ENCODE data around the gene CNOT4.

The CNOT4 gene

DNA sequence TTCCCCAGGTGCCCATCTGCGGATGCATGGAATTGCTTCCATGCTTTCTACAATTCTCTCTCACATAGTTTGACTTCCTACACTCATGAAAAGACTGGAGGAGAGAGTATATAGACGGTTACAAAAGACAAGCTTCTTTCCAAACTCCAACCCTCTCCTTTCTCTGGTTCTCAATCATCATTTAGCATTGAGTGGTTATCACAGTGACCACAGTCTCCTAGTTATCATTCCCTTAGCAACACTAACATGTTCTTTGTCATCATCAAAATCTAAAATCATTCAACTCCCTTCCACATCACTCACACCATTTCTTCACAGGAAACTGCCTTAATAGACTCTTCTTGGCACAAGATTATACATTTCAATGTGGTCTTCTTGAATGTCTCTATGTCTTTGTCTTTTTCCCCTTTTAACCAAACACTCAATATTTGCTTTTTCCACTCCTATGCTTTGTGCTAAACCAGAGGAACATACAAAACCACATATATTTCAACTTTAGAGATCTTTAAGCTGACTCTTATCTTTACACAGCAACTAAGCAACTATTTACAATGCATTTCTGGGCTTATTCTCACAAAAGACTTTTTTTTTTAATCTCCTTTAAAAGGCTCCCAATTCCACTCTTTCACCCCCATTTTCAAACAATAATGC, 126.3 kb downstream of the CNOT4 start:
- no peak overlapping the region for H3K4me3 Mint-ChIP-seq
- H3K9me3 Mint-ChIP-seq: no peaks in the 10 kb centered on the region
- no peak overlapping the region for H3K27ac Mint-ChIP-seq
- H3K4me1 Mint-ChIP-seq (ENCODE audit: low read depth): no peaks in the 10 kb centered on the region
- H3K36me3 Mint-ChIP-seq (ENCODE audit: low read depth): peaks cover 14% of the 10 kb centered on the region
- no peaks in the 10 kb centered on the region for H3K27me3 Mint-ChIP-seq

DNA sequence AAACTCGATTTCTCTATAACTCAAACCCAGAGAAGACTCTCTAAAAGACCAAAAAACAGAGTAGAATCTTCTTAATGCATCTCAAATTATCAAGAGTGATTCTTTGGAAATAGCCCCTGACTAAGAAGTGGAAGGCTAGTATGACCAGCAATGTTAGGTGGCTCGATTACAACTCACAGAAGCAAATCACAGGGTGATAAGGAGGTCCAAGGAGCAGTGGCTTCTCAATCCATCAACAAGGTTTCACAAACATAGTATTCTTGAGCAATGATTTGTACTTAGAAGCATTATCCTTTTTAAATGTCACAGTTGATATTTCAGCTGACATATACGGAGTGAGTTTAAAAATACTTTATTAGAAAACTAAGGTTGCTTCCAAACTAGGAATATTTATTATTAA, 127.7 kb downstream of the CNOT4 start:
- Mint-ChIP-seq H3K4me3 (no peak overlapping the region), H3K9me3 (no peaks in the 10 kb centered on the region), H3K27me3 (no peaks in the 10 kb centered on the region), H3K36me3 (ENCODE audit: low read depth) (peaks cover 18% of the 10 kb centered on the region), H3K4me1 (ENCODE audit: low read depth) (peaks cover 3% of the 10 kb centered on the region), H3K27ac (no peak overlapping the region)

DNA sequence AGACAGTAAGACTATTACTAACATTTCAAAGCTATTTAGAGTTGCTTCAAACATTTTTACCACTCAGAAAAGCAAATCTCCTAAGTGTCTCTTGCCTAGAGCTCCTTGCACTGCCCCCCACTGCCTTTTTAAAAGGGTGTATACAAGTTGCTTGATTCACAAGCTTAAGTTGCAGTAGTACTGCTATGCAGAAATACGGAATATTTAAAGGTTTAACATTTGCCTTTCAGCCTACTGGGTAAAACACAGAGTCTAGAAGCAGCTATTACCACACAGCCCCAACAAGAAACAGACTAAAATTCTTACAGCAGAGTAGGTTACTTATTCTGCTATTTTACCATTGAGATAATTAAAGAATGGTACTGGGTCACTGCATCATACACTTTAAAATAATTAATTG, 128.5 kb downstream of the CNOT4 start:
- H3K27ac Mint-ChIP-seq: no peak overlapping the region
- H3K27me3 Mint-ChIP-seq: no peaks in the 10 kb centered on the region
- no peak overlapping the region for H3K4me3 Mint-ChIP-seq
- H3K36me3 Mint-ChIP-seq (ENCODE audit: low read depth): peaks cover 18% of the 10 kb centered on the region
- H3K4me1 Mint-ChIP-seq (ENCODE audit: low read depth): peaks cover 11% of the 10 kb centered on the region
- H3K9me3 Mint-ChIP-seq: no peaks in the 10 kb centered on the region

DNA sequence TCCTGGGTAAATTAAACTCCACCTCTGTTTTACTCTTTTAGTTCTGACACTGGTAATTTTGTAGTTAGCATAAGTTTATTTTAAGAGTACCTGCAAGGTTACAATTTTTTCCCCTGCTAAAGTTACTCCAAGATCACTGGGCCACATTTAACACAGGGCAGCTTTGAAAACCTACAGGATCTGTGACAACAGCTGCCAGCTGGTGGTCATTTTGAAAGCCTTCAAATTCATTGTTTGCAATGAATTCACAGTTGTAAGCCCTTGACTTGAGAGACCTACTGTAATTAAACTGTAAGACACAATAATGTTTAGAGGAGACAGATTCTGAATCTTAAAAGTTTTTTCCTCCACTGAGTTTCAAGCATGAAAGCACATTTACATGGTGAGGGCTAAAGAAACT, 129.6 kb downstream of the CNOT4 start:
- H3K4me1 Mint-ChIP-seq (ENCODE audit: low read depth): peaks cover 20% of the 10 kb centered on the region
- H3K27ac Mint-ChIP-seq: no peak overlapping the region
- no peaks in the 10 kb centered on the region for H3K9me3 Mint-ChIP-seq
- H3K27me3 Mint-ChIP-seq: no peaks in the 10 kb centered on the region
- no peak overlapping the region for H3K4me3 Mint-ChIP-seq
- peaks cover 18% of the 10 kb centered on the region for H3K36me3 Mint-ChIP-seq (ENCODE audit: low read depth)

DNA sequence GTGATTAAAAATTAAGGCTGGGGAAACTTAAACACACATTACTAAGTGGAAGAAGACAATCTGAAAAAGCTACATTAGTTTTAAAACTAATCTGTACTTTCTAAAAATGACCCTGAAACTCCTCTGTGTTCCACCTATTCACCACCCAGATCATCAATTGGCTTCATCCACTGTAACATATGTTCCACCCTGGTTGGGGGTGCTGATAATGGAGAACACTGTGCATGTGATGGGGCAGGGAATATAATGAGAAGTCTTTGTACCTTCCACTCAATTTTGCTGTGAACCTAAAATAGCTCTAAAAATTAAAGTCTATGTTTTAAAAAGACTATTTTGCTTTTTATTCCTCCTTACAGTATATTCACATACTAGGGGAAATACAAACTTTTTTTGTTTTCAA, 132.7 kb downstream of the CNOT4 start:
- Mint-ChIP-seq H3K27me3 (no peaks in the 10 kb centered on the region), H3K9me3 (no peaks in the 10 kb centered on the region), H3K4me3 (no peak overlapping the region), H3K36me3 (ENCODE audit: low read depth) (peaks cover 21% of the 10 kb centered on the region), H3K4me1 (ENCODE audit: low read depth) (peaks cover 44% of the 10 kb centered on the region), H3K27ac (no peak overlapping the region)

DNA sequence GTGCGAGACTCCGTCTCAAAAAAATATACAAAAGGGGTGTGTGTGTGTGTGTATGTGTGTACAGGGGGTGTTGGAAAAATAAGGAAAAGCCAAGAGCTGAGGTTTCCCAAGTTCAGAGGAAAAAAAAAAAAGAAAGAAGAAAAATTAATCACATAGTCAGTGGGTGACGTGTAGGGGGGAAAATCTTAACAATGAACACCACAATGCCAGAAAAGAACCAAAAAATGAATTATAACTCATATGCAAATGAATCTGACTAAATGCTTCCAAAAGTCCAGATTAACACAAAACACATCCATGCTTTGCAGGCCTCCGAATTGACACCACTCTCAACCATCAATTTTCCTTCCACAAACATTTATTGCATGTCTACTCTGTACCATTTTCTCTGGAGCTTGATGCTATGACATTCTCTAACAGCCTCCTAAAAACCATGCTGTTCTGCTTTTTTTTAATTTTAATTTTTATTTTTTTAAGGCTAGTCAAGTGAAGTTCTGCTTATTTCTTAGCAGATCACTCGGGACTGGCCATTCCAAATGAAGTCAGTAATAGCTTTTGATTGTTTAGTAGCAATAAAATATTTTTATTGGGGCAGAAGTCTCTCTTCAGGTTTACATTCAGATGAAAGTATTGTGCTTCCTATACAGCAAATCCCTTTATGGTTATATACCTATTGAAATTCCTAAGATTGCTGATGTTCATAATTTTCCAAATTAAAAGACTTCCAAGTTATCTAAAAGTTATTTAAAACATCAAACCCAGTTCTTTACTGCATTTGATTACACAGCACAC, 133.8 kb downstream of the CNOT4 start:
- peaks cover 26% of the 10 kb centered on the region for H3K36me3 Mint-ChIP-seq (ENCODE audit: low read depth)
- H3K4me1 Mint-ChIP-seq (ENCODE audit: low read depth): peaks cover 44% of the 10 kb centered on the region
- H3K27ac Mint-ChIP-seq: peak overlapping the region; percentile 94
- H3K9me3 Mint-ChIP-seq: no peaks in the 10 kb centered on the region
- no peaks in the 10 kb centered on the region for H3K27me3 Mint-ChIP-seq
- no peak overlapping the region for H3K4me3 Mint-ChIP-seq

DNA sequence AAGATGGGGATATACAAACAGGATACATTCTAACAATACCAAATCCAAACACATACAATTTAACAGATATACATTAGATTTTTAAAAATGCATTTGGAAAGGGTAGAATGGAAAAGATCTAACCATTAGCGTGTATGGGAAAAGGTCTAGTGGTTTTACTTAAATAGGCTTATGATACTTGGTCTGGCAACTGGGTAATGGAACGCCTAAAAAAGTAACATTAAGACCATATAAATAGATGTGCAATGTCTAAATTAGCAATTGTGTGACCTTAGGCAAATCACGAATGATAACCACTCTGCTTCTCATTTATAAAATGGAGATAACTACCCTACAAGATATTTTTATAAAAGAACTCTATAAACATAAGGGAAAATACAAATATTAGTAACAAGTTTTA, 135.2 kb downstream of the CNOT4 start:
- peak overlapping the region; percentile 94 for H3K27ac Mint-ChIP-seq
- peaks cover 22% of the 10 kb centered on the region for H3K36me3 Mint-ChIP-seq (ENCODE audit: low read depth)
- no peaks in the 10 kb centered on the region for H3K27me3 Mint-ChIP-seq
- H3K9me3 Mint-ChIP-seq: no peaks in the 10 kb centered on the region
- peaks cover 52% of the 10 kb centered on the region for H3K4me1 Mint-ChIP-seq (ENCODE audit: low read depth)
- no peak overlapping the region for H3K4me3 Mint-ChIP-seq

DNA sequence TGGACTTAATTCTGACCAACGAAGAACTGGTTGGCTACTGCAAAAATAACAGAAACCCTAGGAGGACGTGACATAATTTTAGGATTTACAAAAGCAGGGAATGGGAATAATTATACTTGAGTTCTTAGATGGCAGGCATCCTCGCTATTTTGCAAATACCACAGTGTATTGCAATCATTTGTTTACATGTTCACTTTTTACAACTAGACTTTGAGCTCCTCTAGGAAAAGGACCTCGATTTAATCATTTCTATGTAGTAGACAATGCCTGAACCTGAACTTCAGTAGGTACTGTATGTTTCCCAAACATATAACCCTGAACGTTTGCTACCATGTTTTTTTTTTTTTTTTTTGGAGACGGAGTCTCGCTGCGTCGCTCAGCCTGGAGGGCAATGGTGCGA, 137.7 kb downstream of the CNOT4 start:
- H3K36me3 Mint-ChIP-seq (ENCODE audit: low read depth): peaks cover 24% of the 10 kb centered on the region
- H3K27ac Mint-ChIP-seq: no peak overlapping the region
- peaks cover 59% of the 10 kb centered on the region for H3K4me1 Mint-ChIP-seq (ENCODE audit: low read depth)
- no peaks in the 10 kb centered on the region for H3K9me3 Mint-ChIP-seq
- no peak overlapping the region for H3K4me3 Mint-ChIP-seq
- no peaks in the 10 kb centered on the region for H3K27me3 Mint-ChIP-seq

DNA sequence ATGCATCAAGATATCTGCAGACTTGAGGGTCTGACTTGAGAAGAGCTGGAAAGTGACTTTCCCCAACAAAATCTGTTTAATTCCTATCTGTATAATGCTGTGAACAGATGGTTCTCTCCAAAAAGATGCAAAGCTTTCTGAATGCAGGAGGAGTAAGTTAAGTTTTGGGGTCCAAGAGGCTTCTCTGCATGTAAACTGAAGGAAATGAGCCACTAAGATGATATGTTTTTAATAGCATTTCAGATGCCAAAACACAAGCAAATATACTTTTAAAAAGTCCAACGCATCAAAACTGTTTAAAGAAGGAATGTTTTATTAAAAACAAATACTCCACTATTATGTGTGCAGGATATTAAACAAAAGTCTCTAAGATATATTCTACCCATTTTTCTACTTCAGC, 139.2 kb downstream of the CNOT4 start:
- peak overlapping the region; percentile 32 for H3K27ac Mint-ChIP-seq
- no peaks in the 10 kb centered on the region for H3K27me3 Mint-ChIP-seq
- no peak overlapping the region for H3K4me3 Mint-ChIP-seq
- H3K9me3 Mint-ChIP-seq: no peaks in the 10 kb centered on the region
- H3K36me3 Mint-ChIP-seq (ENCODE audit: low read depth): peaks cover 24% of the 10 kb centered on the region
- peaks cover 45% of the 10 kb centered on the region for H3K4me1 Mint-ChIP-seq (ENCODE audit: low read depth)

DNA sequence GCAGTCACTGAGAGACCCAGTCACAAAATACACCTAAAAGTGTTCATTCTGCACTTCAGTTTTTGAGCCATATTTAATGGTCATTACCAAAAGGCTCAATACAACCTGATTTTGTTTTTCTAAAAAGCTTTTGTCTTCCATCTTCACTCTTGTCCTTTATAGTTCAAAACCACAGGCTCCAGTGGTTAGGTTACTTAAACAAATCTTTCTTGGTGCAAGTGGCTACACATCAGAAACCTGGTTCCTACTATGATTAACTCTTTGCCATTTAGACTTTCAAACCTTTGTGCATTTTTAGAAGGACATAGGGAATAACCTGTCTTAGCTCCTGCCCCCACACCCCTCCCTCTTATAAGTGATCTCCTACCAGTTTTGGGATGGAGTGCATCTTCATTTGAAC, 140.5 kb downstream of the CNOT4 start:
- Mint-ChIP-seq H3K9me3 (no peaks in the 10 kb centered on the region), H3K4me1 (ENCODE audit: low read depth) (peaks cover 32% of the 10 kb centered on the region), H3K27ac (peak overlapping the region; percentile 23), H3K27me3 (no peaks in the 10 kb centered on the region), H3K36me3 (ENCODE audit: low read depth) (peaks cover 24% of the 10 kb centered on the region), H3K4me3 (no peak overlapping the region)

DNA sequence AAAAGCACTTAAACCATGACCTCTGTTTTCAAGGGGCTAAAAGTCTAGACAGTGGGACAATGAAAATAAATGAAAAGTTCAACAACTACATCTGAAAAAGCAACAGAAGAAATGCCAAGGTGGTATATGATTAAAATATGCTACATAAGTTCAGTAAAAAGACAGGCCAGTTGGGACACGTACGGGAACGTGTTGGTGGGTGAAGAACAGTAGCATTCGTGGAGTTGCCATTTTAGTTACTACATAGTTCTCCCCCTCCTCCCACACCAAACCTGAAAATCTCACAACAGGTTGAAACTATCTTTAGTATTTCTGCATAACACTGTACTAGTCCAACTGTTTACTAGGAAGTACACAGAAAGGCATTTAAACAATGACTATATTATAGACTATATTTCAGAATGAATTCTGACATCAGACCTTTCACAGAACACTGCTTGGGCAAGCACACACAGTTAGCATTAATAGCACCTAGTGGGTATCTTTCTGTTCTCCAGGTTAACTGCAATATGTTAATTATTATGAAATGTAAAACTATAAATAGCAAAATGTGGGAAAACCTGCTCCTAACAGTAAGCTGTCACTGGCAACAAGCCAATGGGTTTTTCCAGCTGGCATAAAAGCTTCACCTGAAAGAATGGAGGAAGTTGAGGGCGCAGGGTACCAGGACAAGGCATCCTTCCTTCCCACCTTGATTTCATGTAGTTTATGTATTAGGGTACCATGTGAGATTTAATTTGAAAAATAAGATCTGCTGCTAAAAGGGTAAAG, 141.3 kb downstream of the CNOT4 start:
- H3K4me1 Mint-ChIP-seq (ENCODE audit: low read depth): peaks cover 24% of the 10 kb centered on the region
- peaks cover 28% of the 10 kb centered on the region for H3K36me3 Mint-ChIP-seq (ENCODE audit: low read depth)

DNA sequence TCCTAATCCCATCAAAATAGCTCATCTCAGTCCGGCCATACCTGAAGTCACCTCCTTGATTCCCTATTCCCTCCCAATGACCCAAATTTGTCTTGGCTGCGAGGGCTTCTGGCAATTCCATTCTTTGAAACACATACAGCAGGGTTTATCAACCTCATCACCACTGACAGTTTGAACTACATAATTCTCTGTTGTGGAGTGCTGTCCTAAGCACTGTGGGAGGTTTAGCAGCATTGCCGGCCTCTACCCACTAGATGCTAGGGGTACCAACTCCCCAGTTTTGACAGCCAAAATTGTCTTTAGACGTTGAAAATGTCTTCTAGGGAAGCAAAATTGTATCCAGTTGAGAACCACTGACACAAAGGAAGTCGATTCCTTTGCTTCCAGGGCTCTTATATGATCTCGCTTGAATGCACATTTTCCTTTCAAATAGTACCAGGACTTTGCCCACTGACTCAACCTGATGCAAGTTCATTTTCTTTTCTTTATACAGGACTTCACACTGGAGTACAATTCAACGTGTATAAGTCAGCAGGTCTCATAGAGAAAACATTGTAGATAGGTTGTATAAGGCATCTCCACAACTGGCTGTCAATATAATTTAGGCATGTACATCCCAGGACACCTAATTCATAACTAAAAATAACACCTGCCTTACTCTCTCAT, 142.9 kb downstream of the CNOT4 start:
- Mint-ChIP-seq H3K9me3 (no peaks in the 10 kb centered on the region), H3K36me3 (ENCODE audit: low read depth) (peaks cover 40% of the 10 kb centered on the region), H3K27me3 (no peaks in the 10 kb centered on the region), H3K4me3 (no peak overlapping the region), H3K27ac (no peak overlapping the region), H3K4me1 (ENCODE audit: low read depth) (peaks cover 18% of the 10 kb centered on the region)

More for the DNA sequence above, 141.3 kb downstream of the CNOT4 start:
- no peak overlapping the region for H3K27ac Mint-ChIP-seq
- no peaks in the 10 kb centered on the region for H3K27me3 Mint-ChIP-seq
- H3K4me3 Mint-ChIP-seq: no peak overlapping the region
- H3K9me3 Mint-ChIP-seq: no peaks in the 10 kb centered on the region

DNA sequence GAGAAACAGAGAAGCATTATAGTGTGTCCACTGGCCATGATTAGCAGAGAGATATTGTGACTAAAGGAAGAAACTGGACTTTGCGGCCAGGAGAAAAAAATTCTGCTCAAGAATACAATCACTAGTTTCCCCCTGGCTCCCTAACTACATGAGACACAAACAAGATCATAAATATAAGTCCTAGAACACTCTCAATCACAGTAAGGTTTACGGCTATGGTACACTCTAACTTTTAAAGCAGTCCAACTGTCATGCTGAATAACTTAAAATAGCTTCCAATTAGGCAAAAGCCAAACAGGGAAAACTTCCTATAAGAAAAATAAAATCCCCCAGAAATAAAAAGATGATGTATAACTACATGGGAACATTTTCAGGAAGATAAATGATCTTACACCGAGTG, 144.2 kb downstream of the CNOT4 start:
- peaks cover 46% of the 10 kb centered on the region for H3K36me3 Mint-ChIP-seq (ENCODE audit: low read depth)
- no peak overlapping the region for H3K4me3 Mint-ChIP-seq
- no peaks in the 10 kb centered on the region for H3K27me3 Mint-ChIP-seq
- H3K9me3 Mint-ChIP-seq: no peaks in the 10 kb centered on the region
- H3K4me1 Mint-ChIP-seq (ENCODE audit: low read depth): peaks cover 18% of the 10 kb centered on the region
- H3K27ac Mint-ChIP-seq: no peak overlapping the region

DNA sequence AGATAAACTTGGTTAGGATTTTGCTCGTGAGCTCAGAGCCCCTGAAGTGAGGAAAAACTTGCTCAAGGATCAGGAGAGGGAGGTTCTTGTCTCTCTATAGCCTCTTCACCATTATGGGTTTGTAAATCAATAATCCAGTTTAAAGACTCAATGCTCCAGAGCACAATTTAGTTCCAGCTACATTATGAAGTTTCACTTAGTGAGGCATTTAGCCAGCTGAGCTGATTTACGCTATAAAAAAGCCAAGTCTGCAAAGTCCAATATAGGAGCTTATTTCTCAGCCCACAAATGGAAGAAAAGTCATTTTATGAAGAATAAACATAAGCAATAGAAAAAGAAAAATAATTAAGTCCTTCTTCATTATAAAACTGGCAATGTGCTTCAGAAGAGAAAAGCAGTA, 145.7 kb downstream of the CNOT4 start:
- no peak overlapping the region for H3K4me3 Mint-ChIP-seq
- H3K27me3 Mint-ChIP-seq: no peaks in the 10 kb centered on the region
- H3K4me1 Mint-ChIP-seq (ENCODE audit: low read depth): peaks cover 5% of the 10 kb centered on the region
- H3K27ac Mint-ChIP-seq: no peak overlapping the region
- H3K36me3 Mint-ChIP-seq (ENCODE audit: low read depth): peaks cover 35% of the 10 kb centered on the region
- H3K9me3 Mint-ChIP-seq: no peaks in the 10 kb centered on the region

DNA sequence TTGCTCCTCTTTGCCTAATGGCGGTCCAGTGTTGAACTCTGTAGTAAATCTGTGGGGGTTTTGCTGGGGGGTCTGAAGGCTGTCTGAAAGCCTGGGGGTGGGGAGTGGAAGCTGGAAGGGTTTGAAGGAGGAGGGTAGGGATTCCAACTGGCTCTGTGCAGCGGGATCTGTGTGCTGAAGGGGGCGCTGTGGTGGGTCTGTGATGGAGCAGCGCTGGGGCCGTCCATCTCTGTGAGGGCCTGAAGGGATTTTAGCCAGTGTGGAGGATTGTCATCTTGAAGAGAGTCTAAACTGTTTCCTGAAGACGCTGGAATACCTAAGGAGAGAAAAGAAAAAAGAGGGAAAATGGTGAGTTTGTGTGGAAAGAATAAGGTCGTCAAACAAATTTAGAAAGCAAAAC, 147.0 kb downstream of the CNOT4 start:
- no peak overlapping the region for H3K4me3 Mint-ChIP-seq
- H3K27ac Mint-ChIP-seq: no peak overlapping the region
- H3K27me3 Mint-ChIP-seq: no peaks in the 10 kb centered on the region
- H3K36me3 Mint-ChIP-seq (ENCODE audit: low read depth): peaks cover 30% of the 10 kb centered on the region
- H3K4me1 Mint-ChIP-seq (ENCODE audit: low read depth): no peaks in the 10 kb centered on the region
- no peaks in the 10 kb centered on the region for H3K9me3 Mint-ChIP-seq
